Activated T-cell treated with anti-CD3 and anti-CD28 coated beads for 48 hours (primary cell): ENCODE data around the gene ADCY2.

ENCODE experiments used
- DNase-seq: peaks from one replicate; pipeline ENCODE4 v3.0.0-alpha.2; 2020; ENCODE audit warnings: low read depth

Gene ADCY2

DNA sequence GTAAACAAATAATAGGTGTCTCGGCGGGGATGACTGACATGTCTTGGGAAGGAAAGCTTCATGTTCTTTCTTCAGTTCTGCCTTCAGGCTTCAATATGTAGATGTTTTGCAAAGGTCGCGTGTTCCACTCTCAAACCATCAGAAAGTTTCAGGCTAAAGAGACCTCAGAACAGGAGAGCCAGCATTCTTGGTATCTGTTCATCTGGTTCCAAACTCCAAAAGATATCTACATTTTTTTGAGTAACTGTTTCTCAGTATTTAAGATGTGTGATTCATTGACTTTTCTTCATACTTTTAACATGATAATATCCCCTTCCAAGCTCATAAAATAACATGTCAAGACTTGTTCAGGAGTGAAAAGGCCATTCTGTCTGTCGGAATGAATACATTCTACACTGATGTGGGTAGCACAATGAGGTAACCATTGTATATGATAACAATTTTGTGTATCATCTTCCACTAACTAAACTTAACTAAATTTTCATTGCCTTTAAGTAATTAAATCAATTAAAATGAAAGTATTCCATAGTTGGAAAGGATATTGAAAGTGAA lies 271.4 kb downstream of the ADCY2 start:
- DNase-seq: no peak

DNA sequence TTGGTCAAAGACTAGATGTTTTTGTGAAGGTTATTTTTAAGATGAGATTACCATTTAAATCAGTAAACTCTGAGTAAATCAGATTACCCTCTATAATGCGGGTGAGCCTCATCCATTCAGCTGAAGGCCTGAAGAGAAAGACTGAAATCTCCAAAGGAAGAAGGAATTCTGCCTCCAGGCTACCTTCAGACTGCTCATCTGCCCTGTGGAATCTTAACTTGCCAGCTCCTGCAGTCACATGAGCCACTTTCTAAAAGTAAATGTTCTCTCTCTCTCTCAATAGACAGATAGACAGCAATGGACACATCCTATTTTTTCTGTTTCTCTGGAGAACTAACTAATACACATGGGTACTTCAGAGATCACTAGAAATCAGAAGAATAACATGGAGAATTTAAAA lies 272.2 kb downstream of the ADCY2 start:
- no peak for DNase-seq

DNA sequence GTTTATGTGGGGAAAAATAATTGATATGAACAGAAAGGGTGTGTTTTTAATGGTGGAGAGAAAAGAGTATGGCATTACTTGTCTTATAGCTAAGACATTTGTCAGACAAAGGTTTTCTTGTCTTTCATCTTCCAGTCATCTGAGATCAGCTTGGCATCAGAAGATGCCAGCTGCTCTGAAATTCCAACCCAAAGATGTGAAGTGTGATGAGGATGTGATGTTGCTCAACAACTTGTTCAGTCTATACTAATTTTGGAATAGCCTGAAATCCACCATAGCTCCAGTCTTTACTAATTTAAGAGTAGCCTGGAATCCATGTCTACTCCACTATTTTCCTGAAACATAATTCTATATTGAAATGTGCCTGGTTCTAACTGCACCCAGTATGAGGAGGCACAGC lies 272.7 kb downstream of the ADCY2 start:
- no peak for DNase-seq

DNA sequence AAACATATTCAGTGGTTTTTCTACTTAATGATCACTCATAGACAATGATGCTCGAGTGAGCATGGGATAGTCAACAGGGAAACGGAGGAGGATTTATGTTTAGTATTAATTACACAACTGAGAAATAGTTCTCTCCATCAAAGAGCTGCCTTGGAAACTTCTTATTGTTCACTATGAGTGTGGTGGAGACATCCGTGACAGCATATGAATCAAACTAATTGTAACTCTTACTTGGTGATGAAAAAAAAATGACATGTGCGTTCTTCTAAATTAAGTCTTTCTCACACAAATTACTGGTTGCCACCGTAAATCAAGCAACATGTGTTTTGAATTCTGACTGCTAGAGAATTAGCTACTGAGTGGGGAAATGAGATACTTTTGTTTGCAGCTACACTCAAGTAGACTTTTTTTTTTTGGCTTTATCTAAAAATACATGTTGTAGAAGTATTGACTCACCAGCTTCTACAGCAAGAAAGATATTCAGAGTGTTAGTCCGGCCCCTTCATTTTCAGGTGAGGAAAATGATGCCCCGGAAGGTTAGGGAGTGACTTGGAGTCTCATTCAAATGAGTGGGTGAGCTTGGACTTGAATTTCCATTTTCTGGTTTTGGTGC lies 275.5 kb downstream of the ADCY2 start:
- DNase-seq: no peak

DNA sequence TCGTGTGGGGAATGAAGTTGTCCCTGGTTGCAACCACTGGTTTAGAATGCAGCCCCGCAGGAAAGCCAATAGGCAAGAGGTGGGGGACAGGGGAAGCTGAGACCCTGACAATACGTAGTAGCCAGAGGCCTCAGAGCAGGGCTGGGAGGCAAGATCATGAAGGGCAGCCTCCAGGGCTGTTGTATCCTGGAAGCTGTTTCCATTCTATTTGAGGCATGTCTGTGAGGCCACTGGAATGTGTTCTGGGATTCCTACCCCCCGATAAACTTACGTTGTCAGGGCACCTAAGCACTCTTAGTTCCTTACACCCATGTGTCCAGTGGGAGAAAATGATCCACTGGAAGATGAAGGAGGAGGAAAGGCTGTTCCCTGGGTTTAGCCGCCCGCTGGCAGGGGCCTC lies 277.7 kb downstream of the ADCY2 start:
- DNase-seq: no peak

DNA sequence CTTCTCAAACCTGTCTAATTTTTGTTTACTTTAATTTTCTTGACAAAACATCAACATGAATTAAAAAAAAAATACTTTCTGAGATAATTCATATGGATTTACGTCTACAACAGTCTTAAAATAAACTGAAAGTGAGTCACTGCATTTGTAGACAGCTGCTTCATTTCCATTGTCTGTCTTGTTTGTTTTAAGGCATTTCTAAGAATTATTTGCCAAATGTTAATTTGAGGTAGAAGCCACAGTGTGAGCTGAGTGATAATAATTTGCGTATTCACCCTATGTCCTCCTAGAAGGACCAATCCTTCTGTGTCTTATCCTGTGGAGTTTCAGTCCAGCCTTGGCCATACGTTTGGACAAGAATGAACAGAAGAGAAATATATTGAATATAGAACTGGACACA lies 280.5 kb downstream of the ADCY2 start:
- DNase-seq: no peak

DNA sequence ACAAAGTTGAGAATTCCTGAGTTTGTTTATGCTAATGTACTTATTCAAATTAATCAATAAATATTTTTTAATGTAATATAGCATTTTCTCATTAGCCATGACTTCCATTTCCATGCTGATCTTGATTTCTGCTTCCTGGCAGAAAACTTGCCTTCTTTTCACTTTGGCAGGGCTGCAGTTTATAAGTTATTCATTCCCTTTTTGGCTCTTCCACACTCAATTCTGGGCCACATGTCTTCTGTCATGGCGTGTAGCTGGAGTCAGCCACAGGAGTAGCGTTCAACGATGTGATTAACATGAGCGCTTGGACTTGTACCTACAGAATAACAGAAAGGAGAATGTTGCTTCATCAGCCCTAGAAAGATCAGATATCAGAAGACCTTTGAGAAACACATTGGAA lies 282.1 kb downstream of the ADCY2 start:
- no peak for DNase-seq

DNA sequence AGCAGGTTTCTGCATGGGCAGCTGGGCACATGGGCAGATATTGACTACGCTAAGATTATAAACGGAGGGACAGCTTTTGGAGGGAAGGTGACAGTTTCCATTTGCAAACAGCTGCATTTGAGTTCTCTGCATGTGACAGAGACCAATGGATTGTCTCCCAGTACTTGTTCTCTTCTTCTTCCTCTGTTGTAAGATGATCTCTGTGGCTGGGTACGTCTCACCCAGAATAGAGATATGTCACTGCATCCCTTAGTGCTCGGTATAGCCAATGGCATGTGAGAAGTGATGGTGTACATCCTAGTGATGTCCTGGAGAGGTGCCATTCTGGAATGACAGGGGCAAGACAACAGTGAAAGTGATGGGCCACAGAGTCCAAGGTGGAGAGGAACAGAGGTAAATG lies 283.7 kb downstream of the ADCY2 start:
- DNase-seq: no peak

DNA sequence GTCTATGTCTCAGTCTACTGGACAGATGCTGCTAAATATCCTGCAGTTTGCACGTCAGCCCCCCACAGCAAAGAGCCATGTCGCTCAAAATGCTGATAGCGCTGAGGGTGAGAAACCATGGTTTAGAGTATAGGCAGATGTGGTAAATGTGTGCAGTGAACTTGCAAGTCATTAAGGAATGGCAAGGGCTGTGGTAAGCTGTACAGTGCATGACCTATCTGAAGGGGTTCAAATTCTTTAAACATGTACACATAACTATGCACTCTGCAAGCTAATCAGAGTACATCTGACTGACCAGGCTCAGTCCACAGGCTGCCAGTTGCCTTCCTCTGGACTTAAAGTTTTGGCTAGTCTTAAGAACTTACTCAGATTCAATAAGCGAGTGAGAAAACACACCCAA lies 284.3 kb downstream of the ADCY2 start:
- DNase-seq: no peak

DNA sequence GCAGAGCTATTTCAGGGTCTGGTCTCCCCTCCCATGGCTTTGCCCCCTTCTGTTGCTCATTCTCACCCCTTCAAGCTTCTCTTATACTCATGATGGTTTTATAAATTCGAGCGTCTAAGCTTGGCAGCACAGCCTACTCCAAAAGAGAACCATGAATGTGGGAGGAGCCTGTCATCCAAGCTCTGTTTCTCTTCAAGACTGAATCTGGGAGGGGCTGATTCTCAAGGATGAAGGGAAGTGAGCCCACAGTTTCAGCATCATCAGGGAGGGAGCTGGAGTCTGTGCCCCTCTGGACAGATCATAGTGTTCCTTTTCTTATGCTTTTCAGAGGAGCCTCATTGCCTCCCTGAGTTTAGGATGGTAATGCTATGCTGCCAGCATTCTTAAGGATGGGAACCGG lies 286.4 kb downstream of the ADCY2 start:
- no peak for DNase-seq

DNA sequence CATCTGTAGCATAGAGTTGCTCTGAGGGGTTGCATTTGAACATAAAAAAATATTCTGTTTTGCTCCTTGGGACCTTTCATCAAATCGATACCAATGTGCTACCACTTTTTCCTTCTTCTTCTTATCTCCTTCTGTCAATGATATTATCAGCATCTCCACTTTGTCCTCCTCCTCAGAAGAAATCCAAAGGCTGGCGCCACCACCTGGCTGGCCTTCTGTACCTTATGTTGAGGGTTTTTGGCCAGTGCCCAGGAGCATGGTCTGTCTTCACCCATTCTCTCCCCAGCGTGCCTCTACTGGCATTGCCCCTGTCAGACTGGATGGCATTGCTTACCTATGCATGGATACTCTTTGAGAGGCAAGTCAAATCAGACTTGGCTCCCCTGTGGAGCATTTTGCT lies 287.8 kb downstream of the ADCY2 start:
- no peak for DNase-seq

DNA sequence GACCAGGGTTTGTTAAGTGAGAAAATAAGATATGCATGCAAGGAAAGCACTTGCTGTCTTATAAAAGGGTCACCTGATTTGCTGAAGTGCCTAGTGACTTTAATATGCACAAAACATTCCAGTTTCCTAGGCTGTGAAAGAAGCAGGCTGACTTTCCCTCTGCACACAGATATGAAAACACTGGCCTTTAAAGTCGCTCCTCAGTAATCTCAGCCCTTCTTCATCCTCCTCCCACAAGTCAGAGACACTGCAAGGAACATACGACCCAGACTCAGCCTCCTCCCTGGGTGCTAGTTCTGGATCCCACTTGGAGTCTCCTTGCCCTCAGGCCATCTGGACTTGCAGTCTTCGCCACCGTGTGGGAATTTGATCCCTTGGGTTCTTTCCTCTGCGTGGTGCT lies 288.9 kb downstream of the ADCY2 start:
- no peak for DNase-seq

DNA sequence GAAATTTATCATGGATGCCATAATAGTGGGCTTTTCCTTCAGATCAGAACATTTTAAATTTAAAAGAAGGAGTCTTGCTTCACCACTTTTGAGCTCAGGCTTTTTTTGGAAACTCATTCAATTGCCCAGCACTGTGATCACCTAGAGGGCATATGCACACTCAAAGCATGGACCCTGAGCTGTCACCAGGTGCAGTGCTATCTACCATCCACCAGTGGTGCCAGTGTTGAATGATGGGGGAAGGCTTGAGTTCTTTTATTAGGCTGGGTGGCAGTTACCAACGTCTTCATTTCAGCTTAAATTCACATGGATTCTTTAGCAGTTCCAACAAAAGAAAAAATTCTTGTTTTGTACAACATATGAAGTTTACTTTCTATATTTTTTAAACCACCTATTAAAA lies 290.9 kb downstream of the ADCY2 start:
- no peak for DNase-seq

DNA sequence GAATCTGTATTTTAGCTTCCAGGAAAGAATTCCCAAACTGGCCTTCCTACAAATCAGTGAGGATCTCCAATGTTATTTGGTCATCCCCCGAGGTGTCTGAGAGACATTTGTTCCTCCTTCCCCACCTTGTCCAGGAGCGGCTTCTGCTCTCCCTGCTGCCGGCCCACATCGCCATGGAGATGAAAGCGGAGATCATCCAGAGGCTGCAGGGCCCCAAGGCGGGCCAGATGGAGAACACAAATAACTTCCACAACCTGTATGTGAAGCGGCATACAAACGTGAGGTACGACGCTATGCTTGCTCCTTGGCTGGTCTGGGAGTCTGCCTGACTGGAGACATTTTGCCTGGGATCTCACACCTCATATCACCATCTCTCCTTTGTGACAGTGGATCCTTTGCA lies 294.6 kb downstream of the ADCY2 start:
- DNase-seq: no peak

DNA sequence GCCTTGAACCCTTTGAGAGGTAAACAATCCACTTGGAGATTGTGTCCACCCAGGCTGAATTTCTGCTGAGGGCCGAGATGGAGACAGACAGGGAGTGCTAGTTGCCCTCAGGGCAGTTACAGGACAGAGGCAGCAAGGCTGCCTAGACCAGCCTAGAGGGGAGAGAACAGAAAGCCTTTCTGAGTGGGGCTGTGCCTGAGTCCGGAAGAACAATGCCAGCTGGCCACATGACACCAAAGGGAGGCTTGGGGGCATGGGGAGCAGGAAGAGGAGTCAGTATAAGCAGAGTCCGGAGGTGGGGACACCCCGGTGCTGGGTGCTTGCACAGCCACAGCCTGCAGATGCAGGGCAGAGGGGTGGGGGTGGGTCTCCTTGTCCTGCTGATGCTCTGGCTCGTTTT lies 309.3 kb downstream of the ADCY2 start:
- DNase-seq: no peak

DNA sequence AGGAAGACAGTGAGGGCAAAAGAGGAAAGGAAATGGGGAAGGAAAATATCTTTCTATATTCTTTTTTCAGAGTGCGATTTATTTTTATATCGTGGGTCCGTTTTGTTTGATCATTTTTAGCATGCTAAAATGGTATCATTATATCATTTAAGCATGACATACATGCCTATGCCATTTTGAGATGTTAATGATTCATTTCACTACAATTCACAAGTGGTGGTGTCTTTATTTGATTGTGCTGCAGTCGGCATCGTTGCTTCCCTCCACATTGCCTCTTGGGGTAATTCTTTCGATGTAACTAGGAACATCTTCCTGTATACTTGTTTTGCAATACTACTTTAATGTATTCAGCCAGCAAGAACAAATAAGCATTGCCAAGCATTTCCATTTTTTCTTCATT lies 309.8 kb downstream of the ADCY2 start:
- DNase-seq: no peak

DNA sequence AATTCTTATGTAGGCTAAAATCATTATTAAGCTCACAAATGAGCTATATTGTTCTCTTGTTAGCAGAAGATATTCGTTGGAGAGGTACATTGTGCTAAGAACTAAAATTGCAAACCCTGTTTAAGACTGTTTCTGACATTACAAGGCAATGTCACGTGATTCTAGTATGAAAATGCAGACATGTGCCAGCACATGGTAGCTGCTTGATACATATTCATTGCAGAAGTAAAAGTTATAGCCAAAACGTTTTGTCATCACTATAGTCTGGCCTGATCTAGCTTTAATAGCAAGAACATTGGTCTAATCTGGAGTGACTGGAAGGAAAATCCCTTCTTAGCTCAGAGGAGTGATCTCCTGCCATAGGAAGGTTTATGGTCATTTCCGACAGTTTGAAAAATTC lies 310.3 kb downstream of the ADCY2 start:
- DNase-seq: no peak

DNA sequence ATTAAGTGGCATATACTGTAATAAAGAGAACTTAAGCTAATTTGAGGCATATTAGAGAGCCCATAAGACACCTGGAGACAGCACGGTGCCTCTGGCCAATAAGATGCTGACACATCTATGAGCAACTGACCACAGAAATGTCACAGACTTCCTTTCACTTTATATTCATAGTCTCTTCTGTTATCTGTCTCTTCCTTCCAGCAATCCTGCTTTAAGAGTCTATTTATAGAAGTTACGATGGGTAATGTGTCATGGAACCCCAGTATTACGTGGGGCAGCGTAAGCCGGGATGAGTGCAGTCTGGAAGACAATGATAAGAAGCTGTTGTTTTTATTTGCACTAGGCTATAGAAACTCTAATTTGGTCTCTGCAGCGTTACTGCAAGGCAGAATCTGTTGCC lies 318.2 kb downstream of the ADCY2 start:
- no peak for DNase-seq

DNA sequence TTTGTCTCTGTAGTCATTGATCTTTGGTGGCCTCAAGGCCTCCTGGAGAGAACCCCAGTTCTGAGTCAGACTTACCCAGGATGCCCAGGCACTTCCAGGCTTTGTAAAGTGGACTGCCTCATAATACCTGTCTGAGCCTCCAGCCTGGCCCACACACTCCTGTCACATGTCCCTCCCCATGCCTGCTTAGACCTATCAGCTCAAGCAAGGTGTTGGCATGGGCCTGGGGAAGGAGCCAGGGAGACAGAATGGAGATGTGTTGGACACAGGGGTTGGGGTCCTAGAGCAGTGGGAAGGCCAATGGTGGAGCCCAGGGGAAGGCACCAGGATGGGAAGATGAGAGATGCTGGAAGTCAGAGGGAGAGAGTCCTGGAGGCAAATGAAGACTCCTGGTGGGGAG lies 318.8 kb downstream of the ADCY2 start:
- DNase-seq: no peak

DNA sequence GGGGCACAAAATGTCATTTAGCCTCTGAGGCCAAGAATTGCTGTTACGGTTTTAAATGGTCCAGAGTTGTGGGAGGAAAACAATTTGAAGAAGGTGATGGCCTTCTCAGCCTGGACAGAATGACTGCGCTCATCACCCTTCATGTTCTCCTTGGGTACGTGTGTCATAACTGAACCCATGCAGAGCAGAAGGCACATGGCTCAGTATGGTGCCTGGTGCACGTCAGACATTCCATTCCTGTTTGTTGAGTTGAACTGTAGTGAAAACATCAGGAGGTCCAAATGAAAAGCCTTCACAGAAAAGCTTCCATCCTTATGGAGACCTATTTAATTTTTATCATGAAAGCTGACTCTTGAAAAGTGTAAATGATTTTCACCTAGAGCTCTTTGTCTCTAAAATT lies 321.8 kb downstream of the ADCY2 start:
- DNase-seq: no peak

DNA sequence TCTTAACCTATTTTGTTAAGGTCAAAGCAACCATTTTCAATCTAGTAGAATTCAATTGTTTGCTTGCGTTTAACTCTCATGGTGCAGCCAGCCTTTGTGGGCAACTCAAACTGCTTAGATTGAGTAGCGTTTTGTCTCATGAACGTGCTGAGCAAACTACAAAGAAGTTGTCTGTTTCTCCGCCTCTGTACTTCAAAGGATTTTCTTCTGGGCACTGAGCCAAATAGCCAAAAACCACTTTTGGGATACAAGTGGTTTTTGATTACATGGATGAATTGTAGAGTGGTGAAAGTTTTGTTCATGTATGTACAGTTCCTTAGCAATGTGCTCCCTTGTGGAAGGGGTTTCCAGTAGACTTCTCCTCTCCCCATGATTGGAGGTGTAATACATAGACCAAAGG lies 332.1 kb downstream of the ADCY2 start:
- no peak for DNase-seq

DNA sequence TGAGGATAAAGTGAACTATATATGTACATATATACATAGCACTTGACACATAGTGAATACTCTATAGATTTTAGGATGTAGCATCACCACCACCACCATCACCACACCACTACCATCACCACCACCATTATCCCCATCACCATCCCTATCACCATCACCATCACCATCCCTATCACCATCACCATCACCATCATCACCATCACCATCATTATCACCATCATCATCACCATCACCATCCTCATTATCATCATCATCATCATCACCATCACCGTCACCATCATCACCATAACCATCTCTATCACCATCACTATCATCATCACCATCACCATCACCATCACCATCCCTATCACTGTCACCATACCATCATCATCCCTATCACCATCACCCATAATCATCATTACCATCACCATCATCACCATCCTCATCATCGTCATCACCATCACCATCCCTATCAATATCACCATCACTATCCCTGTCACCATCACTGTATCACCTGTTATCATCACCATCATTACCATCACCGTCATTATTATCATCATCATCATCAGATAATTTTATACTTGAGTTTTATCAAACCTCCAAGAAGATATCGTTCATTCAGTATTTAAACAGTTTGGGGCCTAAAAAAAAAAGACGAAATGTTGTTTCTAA lies 345.6 kb downstream of the ADCY2 start:
- no peak for DNase-seq

DNA sequence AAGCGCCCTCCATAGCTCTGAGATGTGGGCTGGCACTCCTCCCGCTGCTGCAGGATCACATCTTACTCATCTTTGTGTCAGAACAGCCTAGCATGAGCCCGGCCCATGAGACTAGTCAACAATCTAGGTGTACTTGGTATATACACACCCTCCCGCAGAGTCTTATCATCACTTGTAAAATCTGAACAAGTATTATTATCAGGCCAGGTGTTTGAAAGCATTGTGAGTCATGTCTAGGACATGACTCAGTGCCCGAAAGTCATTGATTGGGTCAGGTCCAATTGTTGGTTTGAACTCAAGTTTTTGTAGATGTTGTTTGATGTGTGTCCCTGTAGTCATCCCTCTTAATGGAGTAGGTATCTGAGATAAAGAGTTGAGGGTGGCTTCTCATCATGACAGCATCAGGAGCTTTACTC lies 346.3 kb downstream of the ADCY2 start:
- DNase-seq: no peak
